Mammary epithelial cell (primary cell): ENCODE data around the gene SLC6A13.

Source experiments
- EZH2 ChIP-seq: IDR thresholded peaks from 2 replicates; pipeline ENCODE4 v1.6.1; 2012; ENCODE audit warnings: low read length, inconsistent platforms, borderline replicate concordance
- TF ChIP-seq, protein P1 (sequence below), 2 donors: IDR thresholded peaks in 1 of 2; conservative IDR thresholded peaks in 1 of 2; 2 replicates each; pipeline ENCODE4 v1.5.1; 2011 to 2012; ENCODE audit warnings: inconsistent platforms in 2 of 2, low read length in 2 of 2, mild to moderate bottlenecking in 2 of 2, control low read depth in 1 of 2, low read depth in 1 of 2; ENCODE audit not compliant: insufficient read depth in 1 of 2; ENCODE audit errors: extremely low read depth in 1 of 2

DNA sequence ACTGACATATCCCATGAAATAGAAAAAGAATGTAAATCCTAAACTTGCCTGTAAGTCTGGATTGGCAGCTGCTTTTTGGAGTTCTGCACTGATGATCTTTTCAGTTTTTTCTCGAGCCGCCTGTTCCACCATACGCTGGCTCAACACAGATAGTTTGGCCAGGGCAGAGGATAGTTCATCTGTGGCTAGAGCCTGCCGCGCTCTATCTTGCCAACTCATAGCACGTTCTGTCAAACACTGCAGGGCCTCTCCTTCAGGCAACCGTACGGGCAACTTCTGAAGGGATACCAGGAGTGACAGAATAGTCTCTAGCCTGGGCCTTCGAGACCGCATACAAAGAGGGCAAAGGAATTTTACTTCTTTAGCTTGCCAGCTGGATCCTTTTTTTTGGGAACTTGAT is 44.8 kb upstream of the SLC6A13 start:
- TF ChIP-seq, protein P1, sequence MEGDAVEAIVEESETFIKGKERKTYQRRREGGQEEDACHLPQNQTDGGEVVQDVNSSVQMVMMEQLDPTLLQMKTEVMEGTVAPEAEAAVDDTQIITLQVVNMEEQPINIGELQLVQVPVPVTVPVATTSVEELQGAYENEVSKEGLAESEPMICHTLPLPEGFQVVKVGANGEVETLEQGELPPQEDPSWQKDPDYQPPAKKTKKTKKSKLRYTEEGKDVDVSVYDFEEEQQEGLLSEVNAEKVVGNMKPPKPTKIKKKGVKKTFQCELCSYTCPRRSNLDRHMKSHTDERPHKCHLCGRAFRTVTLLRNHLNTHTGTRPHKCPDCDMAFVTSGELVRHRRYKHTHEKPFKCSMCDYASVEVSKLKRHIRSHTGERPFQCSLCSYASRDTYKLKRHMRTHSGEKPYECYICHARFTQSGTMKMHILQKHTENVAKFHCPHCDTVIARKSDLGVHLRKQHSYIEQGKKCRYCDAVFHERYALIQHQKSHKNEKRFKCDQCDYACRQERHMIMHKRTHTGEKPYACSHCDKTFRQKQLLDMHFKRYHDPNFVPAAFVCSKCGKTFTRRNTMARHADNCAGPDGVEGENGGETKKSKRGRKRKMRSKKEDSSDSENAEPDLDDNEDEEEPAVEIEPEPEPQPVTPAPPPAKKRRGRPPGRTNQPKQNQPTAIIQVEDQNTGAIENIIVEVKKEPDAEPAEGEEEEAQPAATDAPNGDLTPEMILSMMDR (conservative IDR thresholded peaks at IDR 0.05 in 1 of 2, IDR thresholded peaks at IDR 0.05 in 1 of 2; ENCODE audit: extremely low read depth in 1 of 2, insufficient read depth in 1 of 2, low read depth in 1 of 2, low read length in 2 of 2): no peak
- no peak for TF ChIP-seq EZH2
